SU-DHL-6 (cell line): Measurements from ENCODE around the gene TMEM163.

Experiments
- CTCF ChIP-seq: fragments of 200-600 bp; sonication (generic); IDR thresholded peaks from one replicate; pipeline ENCODE4 v1.5.1; 2017; ENCODE audit warnings: antibody characterized with exemption, mild to moderate bottlenecking, low read length, moderate library complexity; ENCODE audit not compliant: insufficient read depth, poor library complexity, severe bottlenecking
- EZH2phosphoT487 ChIP-seq: fragments of 200-600 bp; sonication (generic), shearing (Covaris generic); conservative IDR thresholded peaks from 2 replicates; pipeline ENCODE4 v1.6.1; 2018; ENCODE audit warnings: mild to moderate bottlenecking, antibody characterized with exemption, low read length, moderate library complexity, mixed read lengths

DNA sequence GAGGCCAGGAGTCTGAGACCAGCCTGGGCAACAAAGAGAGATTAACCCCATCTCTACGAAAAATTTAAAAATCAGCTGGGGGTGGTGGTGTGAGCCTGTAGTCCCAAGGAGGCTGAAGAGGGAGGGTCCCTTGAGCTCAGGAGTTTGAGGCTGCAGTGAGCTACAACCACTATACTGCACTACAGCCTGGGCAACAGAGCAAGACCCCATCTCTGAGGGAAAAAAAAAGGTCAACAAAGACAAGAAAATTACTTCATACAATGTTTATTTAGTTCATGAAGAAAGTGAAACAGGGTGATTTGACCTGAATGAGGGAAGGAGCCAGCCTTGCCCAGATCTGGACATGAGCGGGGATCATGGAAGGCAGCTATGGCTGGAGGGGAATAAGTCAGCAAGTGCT, 59.1 kb downstream of the TMEM163 start:
- TF ChIP-seq CTCF (no peak), EZH2phosphoT487 (no peak)
